CD4-positive, alpha-beta T cell (primary cell): Measurements from ENCODE around the gene EHBP1L1. TPM values are rescaled to one million over a fixed set of nuclear protein-coding genes. Genes with fewer than 3 reads are reported as not detected.

Source experiments
- ATAC-seq: fragments of 200-7000 bp; cut with Tn5 transposase; one replicate; pipeline ENCODE4 v1.10.0; 2022; ENCODE audit warnings: mild to moderate bottlenecking; ENCODE audit not compliant: poor library complexity
- CTCF ChIA-PET: fragments of 350-600 bp; sonication (Branson Sonifier 250); formaldehyde crosslinking; loops from one replicate; lab custom pipeline; 2021; ENCODE audit warnings: antibody characterized with exemption, inconsistent platforms; lab: Charles Lee
- POLR2A ChIA-PET: fragments of 350-600 bp; sonication (Branson Sonifier 250); formaldehyde crosslinking; loops from one replicate; lab custom pipeline; 2021; ENCODE audit warnings: antibody characterized with exemption, inconsistent platforms; lab: Charles Lee
- DNase-seq, 14 experiments: peaks; one replicate each; pipeline ENCODE4 v3.0.0-alpha.2; 2013 to 2020; ENCODE audit warnings: mixed read lengths in 2 of 14
- H3K27ac ChIP-seq, 2 donors: one replicate each; pipeline versions ENCODE4 v1.5.1 to v1.7.0; 2013; ENCODE audit warnings: low read length in 2 of 2, low read depth in 1 of 2, mild to moderate bottlenecking in 1 of 2
- H3K27me3 ChIP-seq, 2 experiments: 1 replicate in 1 of 2; 2 replicates in 1 of 2; pipeline versions ENCODE4 v1.6.1 to v1.7.0; 2013; ENCODE audit warnings: low read length in 2 of 2, control low read depth in 1 of 2, mild to moderate bottlenecking in 1 of 2, moderate library complexity in 1 of 2; ENCODE audit not compliant: insufficient read depth in 2 of 2, control insufficient read depth in 1 of 2
- H3K36me3 ChIP-seq: one replicate; pipeline ENCODE4 v1.6.1; 2013; ENCODE audit warnings: low read length, control low read depth; ENCODE audit not compliant: insufficient read depth
- H3K4me1 ChIP-seq: one replicate; pipeline ENCODE4 v1.6.1; 2013; ENCODE audit warnings: low read length, control low read depth; ENCODE audit not compliant: insufficient read depth
- H3K4me3 ChIP-seq: one replicate; pipeline ENCODE4 v1.5.1; 2013; ENCODE audit warnings: mild to moderate bottlenecking, low read length, moderate library complexity
- H3K9me3 ChIP-seq, 2 experiments: 1 replicate in 1 of 2; 2 replicates in 1 of 2; pipeline versions ENCODE4 v1.6.1 to v1.7.0; 2013; ENCODE audit warnings: low read length in 2 of 2, mild to moderate bottlenecking in 2 of 2, control low read depth in 1 of 2, moderate library complexity in 1 of 2; ENCODE audit not compliant: control insufficient read depth in 1 of 2, insufficient read depth in 1 of 2
- H3K27ac Mint-ChIP-seq: one replicate; pipeline ENCODE4 v1.8.0; 2020; ENCODE audit warnings: mixed read lengths
- H3K27me3 Mint-ChIP-seq: one replicate; pipeline ENCODE4 v1.8.0; 2021; ENCODE audit warnings: mixed read lengths
- H3K36me3 Mint-ChIP-seq: one replicate; pipeline ENCODE4 v1.8.0; 2021; ENCODE audit warnings: low read depth, mixed read lengths
- H3K4me1 Mint-ChIP-seq: one replicate; pipeline ENCODE4 v1.8.0; 2021; ENCODE audit warnings: low read depth, mixed read lengths
- H3K4me3 Mint-ChIP-seq: one replicate; pipeline ENCODE4 v1.8.0; 2020; ENCODE audit warnings: mild to moderate bottlenecking, mixed read lengths
- H3K9me3 Mint-ChIP-seq: one replicate; pipeline ENCODE4 v1.8.0; 2020; ENCODE audit warnings: mixed read lengths
- CTCF ChIP-seq: fragments of 200-600 bp; IDR thresholded peaks from one replicate; pipeline ENCODE4 v1.8.0; 2022; ENCODE audit warnings: antibody characterized with exemption, mild to moderate bottlenecking
- intact Hi-C, 2 experiments: fragments of 100-400 bp; cut with DNase I in 1 of 2; cut with micrococcal nuclease in 1 of 2; formaldehyde crosslinking; loops; one replicate each; pipeline versions ENCODE4 v1.15.1 to v1.9.0; 2023 to 2025; cut with DNase I, micrococcal nuclease
- total RNA-seq, 174 experiments: library from RNA in 2 of 174; stranded (reverse) in 2 of 174; gene quantifications; one replicate each; pipeline ENCODE4 v1.2.3 and lab custom pipeline; 2021 to 2026

Gene EHBP1L1
- total RNA-seq, 2 experiments from 2014 or later: 82.6 to 88.5 TPM

DNA sequence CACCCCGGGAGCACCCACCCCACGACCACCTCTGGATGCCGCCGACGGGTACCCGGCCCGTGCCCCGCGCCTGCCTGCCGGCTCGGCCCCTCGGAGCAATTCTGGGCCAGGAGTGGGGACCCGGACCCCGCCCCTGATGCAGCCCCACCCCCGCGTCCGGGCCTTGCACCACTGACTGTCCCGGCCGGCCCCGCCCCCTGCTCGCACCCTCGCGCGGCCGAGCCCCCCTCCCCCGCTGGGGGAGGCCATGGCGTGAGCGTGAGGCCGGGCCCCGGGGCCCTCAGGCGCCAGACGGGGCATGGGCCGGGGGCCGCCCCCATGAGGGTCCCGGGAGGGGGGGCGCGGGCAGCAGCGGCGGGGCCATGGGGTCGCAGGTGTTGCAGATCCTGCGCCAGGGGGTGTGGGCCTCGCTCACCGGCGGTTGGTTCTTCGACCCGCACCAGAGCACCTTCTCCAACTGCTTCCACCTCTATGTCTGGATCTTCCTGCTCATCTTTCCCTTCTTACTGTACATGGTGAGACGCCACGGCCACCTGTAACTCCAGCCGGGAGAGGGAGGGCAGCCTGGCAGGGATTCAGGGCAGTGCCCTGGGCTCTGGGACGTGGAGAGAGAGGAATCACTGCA lies 40.2 kb downstream of the EHBP1L1 start:
- H3K9me3 ChIP-seq: no peaks in the 10 kb centered on the region
- intact Hi-C loops: loop anchor here (1.0 to 5.0 kb wide), 10 partner anchors 23 to 242 kb away; partner anchors contain the start of genes CFL1 (in 2 of the 2), KAT5 (in 1 of the 2), SIPA1 (in 1 of the 2) and ZNRD2 (in 1 of the 2)
- no peaks in the 10 kb centered on the region for H3K27me3 Mint-ChIP-seq
- peaks cover 47% of the 10 kb centered on the region for H3K36me3 ChIP-seq
- peaks cover 42% of the 10 kb centered on the region for H3K4me1 Mint-ChIP-seq
- peaks cover 60% of the 10 kb centered on the region for H3K4me1 ChIP-seq
- peak overlapping the region; percentile 98 for H3K4me3 Mint-ChIP-seq
- POLR2A ChIA-PET: interaction anchor here (0.7 to 6.0 kb wide), 39 partner anchors 10 to 1062 kb away, joined by 3 to 79 read pairs (median 7); partner anchors contain the start of genes BANF1, CCDC85B, CFL1 and DPF2
- ATAC-seq: no peak
- CTCF ChIA-PET: interaction anchor here (1.3 to 3.1 kb wide), 7 partner anchors 10 to 273 kb away, joined by 3 to 10 read pairs (median 6); partner anchors contain the start of genes FIBP, KAT5, MUS81 and SIPA1
- DNase-seq: peak in 1 of 14 experiments; percentile 45
- H3K4me3 ChIP-seq: peak overlapping the region; percentile 93
- peak overlapping the region; percentile 78 to 94 for H3K27ac ChIP-seq
- H3K27ac Mint-ChIP-seq: peak overlapping the region; percentile 93
- no peaks in the 10 kb centered on the region for H3K27me3 ChIP-seq
- no peak for TF ChIP-seq CTCF
- no peaks in the 10 kb centered on the region for H3K9me3 Mint-ChIP-seq
- peaks cover 61% of the 10 kb centered on the region for H3K36me3 Mint-ChIP-seq

DNA sequence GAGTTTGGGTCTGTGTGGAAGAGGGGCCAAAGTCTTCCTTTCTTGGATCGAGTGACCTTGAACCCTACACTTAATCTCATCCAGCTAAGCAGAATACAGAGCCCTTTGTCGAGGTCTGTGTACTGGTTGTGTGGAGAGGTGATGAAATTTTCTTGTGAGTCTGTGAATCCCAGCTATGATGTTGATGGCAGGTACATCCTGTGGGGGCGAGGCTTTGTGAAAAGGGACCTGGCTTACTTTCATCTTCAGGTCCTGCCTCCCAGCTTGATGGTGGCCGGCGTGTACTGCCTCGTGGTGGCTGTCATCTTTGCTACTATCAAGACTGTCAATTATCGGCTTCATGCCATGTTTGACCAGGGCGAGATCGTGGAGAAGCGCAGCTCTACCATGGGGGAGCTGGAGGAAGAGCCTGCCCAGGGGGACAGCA lies 40.7 kb downstream of the EHBP1L1 start:
- H3K36me3 Mint-ChIP-seq: peaks cover 65% of the 10 kb centered on the region
- no peaks in the 10 kb centered on the region for H3K27me3 Mint-ChIP-seq
- Histone ChIP-seq H3K4me1 (peaks cover 55% of the 10 kb centered on the region), H3K27ac (peak overlapping the region; percentile 19 to 78), H3K4me3 (peak overlapping the region; percentile 93), H3K9me3 (no peaks in the 10 kb centered on the region), H3K27me3 (no peaks in the 10 kb centered on the region), H3K36me3 (peaks cover 52% of the 10 kb centered on the region)
- H3K9me3 Mint-ChIP-seq: no peaks in the 10 kb centered on the region
- ChIA-PET CTCF (interaction anchor here (1.5 to 3.1 kb wide), 3 partner anchors 9 to 95 kb away, joined by 4 to 9 read pairs (median 6); partner anchors contain the start of genes KAT5 and SIPA1), POLR2A (interaction anchor here (1.0 to 6.0 kb wide), 4 partner anchors 9 to 45 kb away, joined by 3 to 79 read pairs (median 64); partner anchors contain the start of genes RELA and SIPA1)
- intact Hi-C loops: loop anchor here (2.0 to 5.0 kb wide), 4 partner anchors 22 to 241 kb away; partner anchors contain the start of genes CFL1 (in 1 of the 2), KAT5 (in 1 of the 2) and SIPA1 (in 1 of the 2)
- peaks cover 44% of the 10 kb centered on the region for H3K4me1 Mint-ChIP-seq
- TF ChIP-seq CTCF: no peak
- peak in 3 of 14 experiments; percentile 34 to 45 (median 35) for DNase-seq
- H3K4me3 Mint-ChIP-seq: peak overlapping the region; percentile 96
- peak overlapping the region; percentile 81 for H3K27ac Mint-ChIP-seq
- ATAC-seq: no peak

DNA sequence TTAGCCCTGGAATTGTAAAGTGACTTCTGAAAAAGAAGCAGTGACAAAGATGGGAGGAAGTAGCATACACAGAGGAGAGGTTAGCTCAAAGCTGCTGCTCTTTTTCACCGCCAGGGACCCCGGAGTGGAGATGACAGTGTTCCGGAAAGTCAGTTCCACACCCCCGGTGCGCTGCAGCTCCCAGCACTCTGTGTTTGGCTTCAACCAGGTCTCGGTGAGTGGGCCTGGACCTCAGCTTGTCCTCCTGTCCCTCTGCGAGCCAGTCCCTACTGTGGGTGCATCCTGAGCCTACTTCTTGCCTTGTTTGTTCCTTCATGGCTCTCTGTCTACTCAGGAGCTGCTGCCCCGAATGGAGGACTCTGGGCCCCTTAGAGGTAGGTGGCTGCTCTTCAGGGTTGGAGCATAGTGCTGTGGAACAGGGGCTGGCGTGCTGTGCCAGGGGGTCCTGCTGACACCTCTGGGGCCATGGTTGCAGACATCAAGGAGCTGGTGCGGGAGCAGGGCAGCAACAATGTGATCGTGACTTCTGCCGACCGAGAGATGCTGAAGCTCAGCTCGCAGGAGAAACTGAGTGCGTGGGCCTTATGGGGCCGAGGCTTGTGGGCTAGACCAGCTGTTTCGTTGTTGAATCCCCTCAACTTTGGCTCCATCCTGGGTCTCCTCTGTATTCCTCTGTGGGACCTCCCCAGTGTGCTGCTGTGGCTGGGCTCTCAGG lies 41.4 kb downstream of the EHBP1L1 start:
- ChIA-PET POLR2A (interaction anchor here (0.7 to 6.0 kb wide), 5 partner anchors 9 to 163 kb away, joined by 3 to 79 read pairs (median 50); partner anchors contain the start of genes RELA and SIPA1), CTCF (interaction anchor here (1.5 to 3.1 kb wide), 3 partner anchors 9 to 94 kb away, joined by 4 to 9 read pairs (median 6); partner anchors contain the start of genes KAT5 and SIPA1)
- H3K36me3 ChIP-seq: peaks cover 59% of the 10 kb centered on the region
- H3K27ac ChIP-seq: no peak overlapping the region
- Mint-ChIP-seq H3K36me3 (peaks cover 66% of the 10 kb centered on the region), H3K27me3 (no peaks in the 10 kb centered on the region), H3K4me1 (peaks cover 38% of the 10 kb centered on the region), H3K9me3 (no peaks in the 10 kb centered on the region), H3K4me3 (peak overlapping the region; percentile 96), H3K27ac (peak overlapping the region; percentile 81)
- H3K9me3 ChIP-seq: no peaks in the 10 kb centered on the region
- TF ChIP-seq CTCF: no peak
- intact Hi-C loops: loop anchor here (2.0 to 5.0 kb wide), 4 partner anchors 22 to 240 kb away; partner anchors contain the start of genes CFL1 (in 1 of the 2), KAT5 (in 1 of the 2) and SIPA1 (in 1 of the 2)
- no peaks in the 10 kb centered on the region for H3K27me3 ChIP-seq
- H3K4me3 ChIP-seq: peak overlapping the region; percentile 93
- no peak for ATAC-seq
- peak in 1 of 14 experiments; percentile 42 for DNase-seq
- peaks cover 48% of the 10 kb centered on the region for H3K4me1 ChIP-seq
